Caco-2 (cell line): ENCODE measurements around the gene LEUTX. TPM values are rescaled to one million over a fixed set of nuclear protein-coding genes. Genes with fewer than 3 reads are reported as not detected.
A peak's percentile ranks its signal among the peaks of the same experiment; 100 is the strongest.

Experiments
- BruUV-seq: library from RNA; stranded (reverse); fragments of 400-500 nt; replicated peaks from 2 replicates; lab custom pipeline; 2021; lab: Mats Ljungman, UMichigan
- CTCF ChIA-PET: fragments of 300-600 bp; sonication (Branson Sonifier 250); formaldehyde crosslinking; loops from one replicate; lab custom pipeline; 2022; ENCODE audit warnings: antibody characterized with exemption; lab: Charles Lee
- POLR2A ChIA-PET: fragments of 300-600 bp; sonication (Branson Sonifier 250); formaldehyde crosslinking; loops from one replicate; lab custom pipeline; 2022; ENCODE audit warnings: antibody characterized with exemption; lab: Charles Lee
- DNase-seq, 2 experiments: peaks; one replicate each; pipeline versions ENCODE4 v3.0.0 to v3.0.0-alpha.2; 2020 to 2022
- H3K27me3 ChIP-seq: replicated peaks from 2 replicates; pipeline ENCODE4 v1.6.0; 2011; ENCODE audit warnings: low read length; ENCODE audit not compliant: control insufficient read depth, insufficient read depth
- H3K36me3 ChIP-seq: 2 replicates; pipeline ENCODE4 v1.5.1; 2011; ENCODE audit warnings: low read length; ENCODE audit not compliant: control insufficient read depth, insufficient read depth
- H3K4me1 ChIP-seq: fragments of 250-450 bp; sonication (Bioruptor Pico); 2 replicates; pipeline ENCODE4 v1.5.1; 2020; ENCODE audit warnings: mild to moderate bottlenecking
- H3K4me3 ChIP-seq: 2 replicates; pipeline ENCODE4 v1.5.1; 2011; ENCODE audit warnings: low read depth, mild to moderate bottlenecking, control low read depth, low read length
- H3K9me3 ChIP-seq: fragments of 250-450 bp; sonication (Bioruptor Pico); 2 replicates; pipeline ENCODE4 v1.5.1; 2020; ENCODE audit warnings: mild to moderate bottlenecking, moderate library complexity
- H3K27ac Mint-ChIP-seq: one replicate; pipeline ENCODE4 v1.8.0; 2022; ENCODE audit warnings: mixed read lengths; ENCODE audit not compliant: unreplicated experiment
- H3K27me3 Mint-ChIP-seq: one replicate; pipeline ENCODE4 v1.8.0; 2022; ENCODE audit warnings: mixed read lengths; ENCODE audit not compliant: insufficient read depth, unreplicated experiment
- H3K36me3 Mint-ChIP-seq: one replicate; pipeline ENCODE4 v1.8.0; 2022; ENCODE audit warnings: mild to moderate bottlenecking, mixed read lengths; ENCODE audit not compliant: insufficient read depth, unreplicated experiment
- H3K4me1 Mint-ChIP-seq: one replicate; pipeline ENCODE4 v1.8.0; 2022; ENCODE audit warnings: low read depth, mixed read lengths; ENCODE audit not compliant: unreplicated experiment
- H3K4me3 Mint-ChIP-seq: one replicate; pipeline ENCODE4 v1.8.0; 2022; ENCODE audit warnings: mild to moderate bottlenecking, moderate library complexity, mixed read lengths; ENCODE audit not compliant: unreplicated experiment
- H3K9me3 Mint-ChIP-seq: one replicate; pipeline ENCODE4 v1.8.0; 2022; ENCODE audit warnings: mixed read lengths; ENCODE audit not compliant: unreplicated experiment
- CTCF ChIP-seq, 2 experiments: fragments of 200-600 bp in 1 of 2; IDR thresholded peaks; 1 replicate in 1 of 2; 2 replicates in 1 of 2; pipeline versions ENCODE4 v1.5.1 to v1.8.0; 2011 to 2022; ENCODE audit warnings: antibody characterized with exemption in 1 of 2, control low read depth in 1 of 2, inconsistent platforms in 1 of 2, low read depth in 1 of 2, low read length in 1 of 2, mild to moderate bottlenecking in 1 of 2, moderate library complexity in 1 of 2; ENCODE audit not compliant: insufficient read depth in 1 of 2, severe bottlenecking in 1 of 2, unreplicated experiment in 1 of 2
- intact Hi-C: fragments of 100-400 bp; cut with micrococcal nuclease; formaldehyde crosslinking; loops from one replicate; pipeline ENCODE4 v1.10.0; 2022; ENCODE audit not compliant: unreplicated experiment
- total RNA-seq: library from RNA; stranded (reverse); gene quantifications from 2 replicates; pipeline ENCODE4 v1.2.3, GENCODE V29; 2022

LEUTX gene
- total RNA-seq, 1 experiment from 2014 or later, result not detected

- H3K9me3 Mint-ChIP-seq, result no peaks in the 10 kb centered on the region
- Histone ChIP-seq H3K9me3 (no peaks in the 10 kb centered on the region), H3K27me3 (no peaks in the 10 kb centered on the region), H3K36me3 (peaks cover 5% of the 10 kb centered on the region), H3K4me1 (no peaks in the 10 kb centered on the region), H3K4me3 (no peak overlapping the region)
- ChIA-PET CTCF (no interaction called here), POLR2A (no interaction called here)
- no peak overlapping the region for H3K4me3 Mint-ChIP-seq
- no TSS peak for BruUV-seq
- peak overlapping the region; percentile 57 for H3K27ac Mint-ChIP-seq
- no peaks in the 10 kb centered on the region for H3K27me3 Mint-ChIP-seq
- TF ChIP-seq CTCF (IDR thresholded peaks at IDR 0.05; ENCODE audit: insufficient read depth in 1 of 2, low read depth in 1 of 2, low read length in 1 of 2, severe bottlenecking in 1 of 2, unreplicated experiment in 1 of 2), result no peak
- peaks cover 64% of the 10 kb centered on the region for H3K36me3 Mint-ChIP-seq
- no peak for DNase-seq
- intact Hi-C loops, result no loop called here
- no peaks in the 10 kb centered on the region for H3K4me1 Mint-ChIP-seq
These were observed 53.9 kb downstream of the LEUTX start for GRCh38 chr19:39832341-39833083.

GRCh38 chr19:39833160-39833463, 54.5 kb downstream of the LEUTX start:
- Mint-ChIP-seq H3K9me3 (no peaks in the 10 kb centered on the region), H3K27me3 (no peaks in the 10 kb centered on the region), H3K27ac (peak overlapping the region; percentile 57), H3K4me3 (no peak overlapping the region), H3K4me1 (no peaks in the 10 kb centered on the region), H3K36me3 (peaks cover 70% of the 10 kb centered on the region)
- no TSS peak for BruUV-seq
- H3K9me3 ChIP-seq, result no peaks in the 10 kb centered on the region
- DNase-seq, result no peak
- no peak overlapping the region for H3K4me3 ChIP-seq
- intact Hi-C loops, result no loop called here
- no peak for TF ChIP-seq CTCF (IDR thresholded peaks at IDR 0.05; ENCODE audit: insufficient read depth in 1 of 2, low read depth in 1 of 2, low read length in 1 of 2, severe bottlenecking in 1 of 2, unreplicated experiment in 1 of 2)
- ChIA-PET CTCF (interaction anchor here (1.1 kb wide), 1 partner anchor 13 kb away, joined by 5 read pairs; the partner anchor contains the start of gene FBL), POLR2A (interaction anchor here (0.9 kb wide), 1 partner anchor 138 kb away, joined by 3 read pairs; the partner anchor contains the start of gene PSMC4)
- peaks cover 6% of the 10 kb centered on the region for H3K36me3 ChIP-seq
- no peaks in the 10 kb centered on the region for H3K4me1 ChIP-seq
- H3K27me3 ChIP-seq, result no peaks in the 10 kb centered on the region

- ChIA-PET CTCF (interaction anchor here (0.6 to 1.1 kb wide), 3 partner anchors 12 to 136 kb away, joined by 4 to 6 read pairs (median 5); partner anchors contain the start of gene FBL), POLR2A (interaction anchor here (0.9 kb wide), 1 partner anchor 137 kb away, joined by 3 read pairs; the partner anchor contains the start of gene PSMC4)
- Mint-ChIP-seq H3K27me3 (no peaks in the 10 kb centered on the region), H3K27ac (peak within 1 kb of the TSS; percentile 65), H3K36me3 (peaks cover 76% of the 10 kb centered on the region), H3K4me1 (no peaks in the 10 kb centered on the region), H3K4me3 (peak within 1 kb of the TSS; percentile 44), H3K9me3 (no peaks in the 10 kb centered on the region)
- Histone ChIP-seq H3K4me1 (no peaks in the 10 kb centered on the region), H3K27me3 (no peaks in the 10 kb centered on the region), H3K36me3 (peaks cover 6% of the 10 kb centered on the region), H3K4me3 (no peak within 1 kb of the TSS; the same call in 1 of the 2 replicates), H3K9me3 (no peaks in the 10 kb centered on the region)
- TF ChIP-seq CTCF (IDR thresholded peaks at IDR 0.05; ENCODE audit: insufficient read depth in 1 of 2, low read depth in 1 of 2, low read length in 1 of 2, severe bottlenecking in 1 of 2, unreplicated experiment in 1 of 2), result no peak
- intact Hi-C loops, result no loop called here
- no TSS peak for BruUV-seq
- peak; percentile 74 to 81 for DNase-seq
These were observed 55.0 kb downstream of the LEUTX start, which contains the start of gene DYRK1B for GRCh38 chr19:39833464-39834286. Gene DYRK1B (minus strand): TSS chr19:39834162. CDS start chr19:39831867, 2,295 bp downstream.
